Esophagus (tissue), 2 donors: Measurements from ENCODE around the gene SERTM2. TPM values are rescaled to one million over a fixed set of nuclear protein-coding genes. Genes with fewer than 3 reads are reported as not detected.
"Not testable (repeated sequence)": the region's sequence is repeated elsewhere in the genome, so short reads cannot be mapped to it uniquely, and the experiment has no call there.

Experiments used
- H3K27ac ChIP-seq, 2 donors: one replicate each; pipeline ENCODE4 v1.5.1; 2013; ENCODE audit warnings: low read depth in 2 of 2, mild to moderate bottlenecking in 2 of 2, inconsistent platforms in 1 of 2, low read length in 1 of 2, moderate library complexity in 1 of 2
- H3K27me3 ChIP-seq, 2 donors: one replicate each; pipeline ENCODE4 v1.6.1; 2013; ENCODE audit warnings: low read length in 2 of 2, control low read depth in 1 of 2, mild to moderate bottlenecking in 1 of 2; ENCODE audit not compliant: insufficient read depth in 2 of 2, control insufficient read depth in 1 of 2
- H3K36me3 ChIP-seq, 2 donors: one replicate each; pipeline ENCODE4 v1.6.1; 2013; ENCODE audit warnings: low read length in 1 of 2; ENCODE audit not compliant: control insufficient read depth in 2 of 2, insufficient read depth in 2 of 2
- H3K4me1 ChIP-seq, 2 donors: one replicate each; pipeline ENCODE4 v1.6.1; 2013; ENCODE audit warnings: low read length in 1 of 2; ENCODE audit not compliant: control insufficient read depth in 2 of 2, insufficient read depth in 2 of 2
- H3K4me3 ChIP-seq, 2 donors: one replicate each; pipeline ENCODE4 v1.5.1; 2013; ENCODE audit warnings: low read length in 2 of 2, mild to moderate bottlenecking in 2 of 2, low read depth in 1 of 2, moderate library complexity in 1 of 2
- H3K9me3 ChIP-seq, 2 donors: one replicate each; pipeline ENCODE4 v1.6.1; 2013; ENCODE audit warnings: mild to moderate bottlenecking in 2 of 2, low read depth in 1 of 2, low read length in 1 of 2, moderate library complexity in 1 of 2; ENCODE audit not compliant: control insufficient read depth in 2 of 2, insufficient read depth in 1 of 2
- WGBS, 2 donors: extraction: QIAGEN DNeasy Blood & Tissue Kit; methylation state at CpG; one replicate each; pipeline ENCODE4 v1.1.7; 2013; 5-methylcytosine and 5-hydroxymethylcytosine counted together
- polyA plus RNA-seq, 2 donors: library from polyadenylated mRNA; stranded (reverse); fragments of 200-250 nt; gene quantifications; one replicate each; pipeline ENCODE4 v1.2.3, GENCODE V29; 2013
- donor health status: healthy with polysubstance abuse.
- donor health status: Bipolar disorder and iron deficiency.

Gene SERTM2
- polyA plus RNA-seq, 2 donors: not detected

DNA sequence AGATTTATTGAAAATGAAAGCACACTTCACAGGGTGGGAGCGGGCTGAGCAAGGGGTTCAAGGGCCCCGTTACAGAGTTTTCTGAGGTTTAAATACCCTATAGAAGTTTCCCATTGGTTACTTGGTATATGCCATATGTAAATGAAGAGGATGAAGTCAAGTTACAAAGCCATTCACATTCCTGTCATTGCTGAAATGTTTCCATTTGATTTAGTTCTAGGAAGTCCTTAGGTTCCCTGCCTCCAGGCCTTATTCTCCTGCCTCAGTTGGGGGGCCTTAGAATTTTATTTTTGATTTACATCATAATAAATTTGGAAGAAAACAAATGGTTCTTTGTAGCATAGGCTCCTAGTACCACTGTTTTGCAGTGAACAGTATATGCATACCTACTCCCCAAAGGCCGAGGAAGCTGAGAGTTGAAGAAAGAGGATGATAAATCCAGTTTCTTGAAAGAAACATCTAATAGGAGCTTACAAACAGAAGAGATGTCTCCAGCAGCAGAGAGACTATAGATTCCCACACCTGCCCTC lies 31.8 kb downstream of the SERTM2 start:
- Histone ChIP-seq H3K36me3 (no peaks in the 10 kb centered on the region), H3K4me1 (no peaks in the 10 kb centered on the region), H3K27me3 (no peaks in the 10 kb centered on the region), H3K27ac (no peak overlapping the region), H3K4me3 (no peak overlapping the region), H3K9me3 (no peaks in the 10 kb centered on the region)
- 60 to 88% methylated on average over 3 of the region's 3 CpGs for WGBS, 2 donors

DNA sequence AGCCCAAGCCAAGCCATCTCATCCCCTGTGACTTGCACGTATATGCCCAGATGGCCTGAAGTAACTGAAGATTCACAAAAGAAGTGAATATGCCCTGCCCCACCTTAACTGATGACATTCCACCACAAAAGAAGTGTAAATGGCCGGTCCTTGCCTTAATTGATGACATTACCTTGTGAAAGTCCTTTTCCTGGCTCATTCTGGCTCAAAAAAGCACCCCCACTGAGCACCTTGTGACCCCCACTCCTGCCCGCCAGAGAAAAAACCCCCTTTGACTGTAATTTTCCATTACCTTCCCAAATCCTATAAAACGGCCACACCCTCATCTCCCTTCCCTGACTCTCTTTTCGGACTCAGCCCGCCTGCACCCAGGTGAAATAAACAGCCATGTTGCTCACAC lies 37.8 kb downstream of the SERTM2 start:
- not testable (repeated sequence) for H3K4me3 ChIP-seq, H3K9me3 ChIP-seq, H3K36me3 ChIP-seq, H3K27me3 ChIP-seq, H3K27ac ChIP-seq, H3K4me1 ChIP-seq
- WGBS, 2 donors: 60 to 79% methylated on average over 6 of the region's 6 CpGs

DNA sequence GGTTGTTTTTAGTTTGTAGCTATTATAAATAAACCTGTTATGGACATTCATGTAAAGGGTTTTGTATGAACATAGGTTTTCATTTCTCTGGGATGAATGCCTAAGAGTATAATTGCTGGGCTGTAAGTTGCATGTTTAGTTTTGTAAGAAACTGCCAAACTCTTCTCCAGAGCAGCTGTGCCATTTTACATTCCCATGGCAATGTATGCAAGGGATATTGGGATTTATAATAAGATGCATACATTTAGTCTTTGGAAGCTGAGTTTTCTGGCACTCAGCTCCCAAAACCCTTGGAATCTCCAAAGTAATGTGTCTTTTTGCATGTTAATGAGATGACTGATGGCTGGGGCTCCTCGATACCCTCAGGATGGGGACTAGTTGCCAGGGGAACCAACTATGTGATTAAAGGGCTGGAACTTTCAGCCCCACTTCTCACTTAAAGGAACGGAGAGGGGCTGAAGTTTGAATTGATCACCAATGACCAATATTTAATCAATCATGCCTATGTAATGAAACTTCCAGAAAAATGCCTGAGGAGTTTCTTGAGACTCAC lies 44.0 kb downstream of the SERTM2 start:
- H3K4me3 ChIP-seq: no peak overlapping the region
- H3K9me3 ChIP-seq: no peaks in the 10 kb centered on the region
- no peak overlapping the region for H3K27ac ChIP-seq
- 36 to 49% methylated on average over 2 of the region's 2 CpGs for WGBS, 2 donors
- no peaks in the 10 kb centered on the region for H3K27me3 ChIP-seq
- no peaks in the 10 kb centered on the region for H3K4me1 ChIP-seq
- H3K36me3 ChIP-seq: no peaks in the 10 kb centered on the region

DNA sequence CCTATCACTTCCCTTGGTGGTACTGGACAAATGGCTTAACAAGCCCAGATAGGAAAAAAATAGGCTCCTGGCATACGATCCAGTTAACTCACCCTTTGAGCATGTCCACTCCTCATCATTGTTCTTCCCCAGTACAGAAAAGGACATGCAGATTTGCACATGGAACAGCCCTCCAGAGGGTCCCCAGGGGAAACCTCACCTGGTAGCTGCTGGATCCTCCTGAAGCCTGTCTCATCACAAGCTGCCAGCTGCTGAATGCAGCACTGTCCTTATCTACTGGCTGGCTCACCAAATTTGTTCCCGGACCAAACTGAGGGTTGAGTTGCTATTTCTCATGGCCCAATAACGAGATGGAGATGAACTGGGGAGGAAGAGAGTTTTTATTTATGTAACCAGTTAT lies 49.4 kb downstream of the SERTM2 start:
- Histone ChIP-seq H3K27me3 (no peaks in the 10 kb centered on the region), H3K36me3 (no peaks in the 10 kb centered on the region), H3K4me1 (no peaks in the 10 kb centered on the region), H3K27ac (no peak overlapping the region), H3K9me3 (no peaks in the 10 kb centered on the region), H3K4me3 (no peak overlapping the region)
- WGBS, 2 donors: 54 to 68% methylated on average over 3 of the region's 3 CpGs

DNA sequence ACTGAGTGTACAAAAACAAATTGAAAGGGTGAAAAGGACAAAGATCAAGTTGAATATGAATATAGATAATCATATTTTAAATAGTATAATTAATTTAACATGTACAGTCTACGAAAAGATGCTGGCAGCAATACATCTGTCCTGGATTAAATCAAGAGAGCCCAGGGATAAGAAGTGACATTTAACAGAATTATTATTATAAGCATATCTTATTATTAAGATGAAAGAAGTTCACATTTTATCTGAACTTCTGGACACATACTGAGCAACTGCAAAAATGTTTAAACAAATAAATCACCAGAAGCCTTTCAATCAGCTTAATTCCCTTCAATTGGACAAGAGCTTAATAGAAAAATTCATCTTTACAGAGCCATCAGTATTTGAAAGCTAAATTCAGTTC lies 50.4 kb downstream of the SERTM2 start:
- Histone ChIP-seq H3K9me3 (no peaks in the 10 kb centered on the region), H3K36me3 (no peaks in the 10 kb centered on the region), H3K4me1 (no peaks in the 10 kb centered on the region), H3K27me3 (no peaks in the 10 kb centered on the region), H3K4me3 (no peak overlapping the region), H3K27ac (no peak overlapping the region)
- 40 to 41% methylated on average over 1 of the region's 1 CpG for WGBS, 2 donors

DNA sequence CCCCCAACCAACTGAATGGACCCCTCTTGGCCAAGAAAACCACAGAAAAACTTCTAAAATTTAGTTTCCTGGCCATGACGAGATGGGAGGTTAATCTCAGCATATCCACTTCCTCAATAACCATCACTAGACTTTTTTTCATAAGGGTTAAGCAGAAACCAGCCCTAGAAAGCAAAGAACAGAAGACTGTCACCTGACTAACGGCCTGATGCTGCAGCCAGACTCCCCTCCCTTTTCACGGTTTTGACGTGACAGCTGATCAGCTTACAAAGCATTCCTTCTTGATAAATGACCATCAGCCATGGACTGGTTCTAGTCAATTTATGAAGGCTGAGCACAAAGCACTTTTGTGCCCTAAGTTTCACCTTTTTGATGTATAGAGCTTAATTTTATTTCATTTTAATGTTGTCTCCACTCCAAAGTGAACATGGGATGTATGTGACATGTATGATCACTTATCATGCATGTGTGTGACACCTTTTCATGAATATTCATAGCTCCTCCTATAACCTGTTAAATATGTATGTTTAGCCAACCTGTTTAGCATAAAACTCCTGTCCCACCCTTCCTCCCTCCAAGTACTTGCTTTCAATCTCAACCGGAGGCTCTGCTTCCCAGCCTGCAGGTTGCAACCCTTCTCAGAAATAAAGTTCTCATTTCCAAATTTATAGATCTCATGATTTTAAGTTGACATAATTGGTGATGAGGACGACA lies 56.3 kb downstream of the SERTM2 start:
- H3K9me3 ChIP-seq: no peaks in the 10 kb centered on the region
- no peak overlapping the region for H3K4me3 ChIP-seq
- H3K4me1 ChIP-seq: no peaks in the 10 kb centered on the region
- H3K36me3 ChIP-seq: no peaks in the 10 kb centered on the region
- H3K27me3 ChIP-seq: no peaks in the 10 kb centered on the region
- H3K27ac ChIP-seq: no peak overlapping the region
- WGBS, 2 donors: 44 to 51% methylated on average over 6 of the region's 6 CpGs

DNA sequence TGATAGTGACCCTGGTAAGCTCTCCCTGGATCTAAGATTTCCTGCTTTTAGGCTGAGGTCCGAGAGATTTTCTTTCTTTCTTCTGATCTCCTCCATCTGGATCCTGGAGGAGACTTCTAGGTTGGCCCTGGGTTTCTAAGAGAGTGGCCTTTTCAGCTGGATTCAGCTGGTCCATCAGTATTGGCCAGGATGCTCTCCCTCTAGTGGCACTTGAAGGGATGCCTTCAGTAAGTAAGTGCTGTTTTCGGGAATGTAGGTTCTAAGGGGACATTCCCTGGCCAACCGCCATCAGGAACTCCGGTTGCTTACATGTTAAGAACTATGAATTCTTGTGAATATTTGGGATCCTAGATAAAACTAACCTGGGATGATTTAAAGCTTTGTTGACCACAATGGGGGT lies 56.9 kb downstream of the SERTM2 start:
- H3K27ac ChIP-seq: no peak overlapping the region
- H3K36me3 ChIP-seq: no peaks in the 10 kb centered on the region
- WGBS, 2 donors: 52 to 53% methylated on average over 4 of the region's 4 CpGs
- H3K4me3 ChIP-seq: no peak overlapping the region
- H3K27me3 ChIP-seq: no peaks in the 10 kb centered on the region
- no peaks in the 10 kb centered on the region for H3K4me1 ChIP-seq
- H3K9me3 ChIP-seq: no peaks in the 10 kb centered on the region

DNA sequence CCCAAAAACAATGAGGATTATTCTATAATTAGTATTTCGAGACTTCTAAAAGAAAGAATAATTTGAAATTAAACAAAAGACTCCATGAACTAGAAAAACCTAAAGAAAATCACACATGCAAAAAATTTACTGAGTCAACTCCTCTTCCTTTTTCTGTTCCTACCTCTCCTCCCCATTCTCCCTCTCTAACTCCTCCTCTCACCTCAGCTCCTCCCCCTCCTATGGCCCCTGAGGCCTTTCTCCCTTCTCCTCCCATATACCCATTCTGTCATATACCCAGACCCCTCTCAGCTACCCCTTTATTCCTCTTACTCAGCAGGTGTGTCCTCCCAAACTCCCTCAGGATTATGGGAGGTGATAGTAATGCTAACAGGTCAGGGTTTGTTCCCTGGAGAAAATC lies 57.4 kb downstream of the SERTM2 start:
- WGBS, 2 donors: 38 to 60% methylated on average over 1 of the region's 1 CpG
- Histone ChIP-seq H3K27ac (no peak overlapping the region), H3K36me3 (no peaks in the 10 kb centered on the region), H3K4me3 (no peak overlapping the region), H3K9me3 (no peaks in the 10 kb centered on the region), H3K27me3 (no peaks in the 10 kb centered on the region), H3K4me1 (no peaks in the 10 kb centered on the region)
